Suppressor macrophage treated with lipopolysaccharide for 1 hour (primary cell): ENCODE measurements around the gene PRAMEF1.
"Not testable (repeated sequence)": the region's sequence is repeated elsewhere in the genome, so short reads cannot be mapped to it uniquely, and the experiment has no call there.

Source experiments
- DNase-seq, 3 donors: peaks; one replicate each; pipeline ENCODE4 v3.0.0-alpha.2; 2020 to 2022

Gene PRAMEF1

GRCh38 chr1:12776801-12777557, 14.2 kb upstream of the PRAMEF1 start:
- no peak for DNase-seq

GRCh38 chr1:12778061-12778460, 13.1 kb upstream of the PRAMEF1 start:
- DNase-seq, result no peak

- DNase-seq, result no peak
Measured at GRCh38 chr1:12778907-12779306, 12.3 kb upstream of the PRAMEF1 start.

- not testable (repeated sequence) for DNase-seq
Measured at GRCh38 chr1:12781488-12781887, 9.7 kb upstream of the PRAMEF1 start.

- peak in 2 of 3 donors; percentile 5 to 6 for DNase-seq
Measured at GRCh38 chr1:12783783-12784182, 7.4 kb upstream of the PRAMEF1 start.

GRCh38 chr1:12784729-12785128, 6.5 kb upstream of the PRAMEF1 start:
- DNase-seq, result not testable (repeated sequence)

- DNase-seq, result no peak
Measured at GRCh38 chr1:12798911-12799310, 7.7 kb downstream of the PRAMEF1 start.

- no peak for DNase-seq
Measured at GRCh38 chr1:12799730-12800129, 8.5 kb downstream of the PRAMEF1 start.

GRCh38 chr1:12809933-12810332, 18.7 kb downstream of the PRAMEF1 start:
- no peak for DNase-seq

GRCh38 chr1:12810691-12811408, 19.7 kb downstream of the PRAMEF1 start:
- no peak for DNase-seq

- no peak for DNase-seq
Measured at GRCh38 chr1:12811409-12811784, 20.2 kb downstream of the PRAMEF1 start.

- DNase-seq, result not testable (repeated sequence)
Measured at GRCh38 chr1:12819061-12819460, 27.9 kb downstream of the PRAMEF1 start.

- not testable (repeated sequence) for DNase-seq
Measured at GRCh38 chr1:12831310-12831709, 40.1 kb downstream of the PRAMEF1 start, which contains the start of gene PRAMEF11. TSS of gene PRAMEF11 (minus strand) at chr1:12831410. CDS start at chr1:12828789, 2,621 bp downstream.

GRCh38 chr1:12833251-12833650, 42.1 kb downstream of the PRAMEF1 start:
- not testable (repeated sequence) for DNase-seq
